Muscle layer of duodenum (tissue), 2 donors: Measurements from ENCODE around the gene PRDM16.
"Not testable (repeated sequence)": the region's sequence is repeated elsewhere in the genome, so short reads cannot be mapped to it uniquely, and the experiment has no call there.

Experiments used
- H3K27ac ChIP-seq: one replicate; pipeline ENCODE4 v1.7.0; 2013; ENCODE audit warnings: mild to moderate bottlenecking, low read length
- H3K27me3 ChIP-seq: one replicate; pipeline ENCODE4 v1.7.0; 2013; ENCODE audit warnings: low read depth, mild to moderate bottlenecking, control low read depth, low read length
- H3K36me3 ChIP-seq, 2 donors: one replicate each; pipeline ENCODE4 v1.7.0; 2013; ENCODE audit warnings: low read length in 2 of 2, control low read depth in 1 of 2, mild to moderate bottlenecking in 1 of 2; ENCODE audit not compliant: insufficient read depth in 2 of 2, control insufficient read depth in 1 of 2
- H3K4me1 ChIP-seq, 2 donors: one replicate each; pipeline ENCODE4 v1.7.0; 2013; ENCODE audit warnings: low read length in 2 of 2, mild to moderate bottlenecking in 2 of 2, control low read depth in 1 of 2, moderate library complexity in 1 of 2; ENCODE audit not compliant: insufficient read depth in 2 of 2, control insufficient read depth in 1 of 2
- H3K4me3 ChIP-seq, 2 donors: one replicate each; pipeline ENCODE4 v1.7.0; 2013; ENCODE audit warnings: low read length in 2 of 2, low read depth in 1 of 2, mild to moderate bottlenecking in 1 of 2
- H3K9me3 ChIP-seq, 2 donors: one replicate each; pipeline ENCODE4 v1.7.0; 2013; ENCODE audit warnings: low read length in 2 of 2, control low read depth in 1 of 2, mild to moderate bottlenecking in 1 of 2; ENCODE audit not compliant: control insufficient read depth in 1 of 2
- donor health status: healthy.

PRDM16 gene

DNA sequence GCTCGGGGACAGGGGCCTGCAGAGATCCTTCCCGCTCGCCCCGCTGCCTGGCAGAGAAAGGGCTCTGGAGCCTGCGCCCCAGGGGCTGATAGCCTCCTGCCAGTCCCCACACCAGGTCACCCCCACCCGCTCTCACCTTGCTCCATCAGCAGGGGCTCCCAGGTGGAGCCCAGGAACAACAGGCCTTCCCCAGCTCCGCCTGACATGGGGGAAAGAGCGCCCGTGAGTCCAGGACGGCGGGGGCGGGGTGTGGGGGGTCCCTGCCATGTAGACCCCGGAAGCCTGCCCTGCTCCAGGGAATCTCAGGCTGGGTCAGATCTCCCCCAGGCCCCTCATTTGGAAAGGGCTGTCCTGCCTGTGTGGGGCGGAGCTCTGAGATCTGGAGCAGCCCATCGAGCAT is 166.5 kb downstream of the PRDM16 start:
- peaks cover 0 to 5% of the 10 kb centered on the region in 2 donors for H3K4me1 ChIP-seq
- H3K36me3 ChIP-seq: no peaks in the 10 kb centered on the region
- peaks cover 0 to 8% of the 10 kb centered on the region in 2 donors for H3K9me3 ChIP-seq
- no peaks in the 10 kb centered on the region for H3K27me3 ChIP-seq
- H3K27ac ChIP-seq: no peak overlapping the region
- H3K4me3 ChIP-seq: no peak overlapping the region

DNA sequence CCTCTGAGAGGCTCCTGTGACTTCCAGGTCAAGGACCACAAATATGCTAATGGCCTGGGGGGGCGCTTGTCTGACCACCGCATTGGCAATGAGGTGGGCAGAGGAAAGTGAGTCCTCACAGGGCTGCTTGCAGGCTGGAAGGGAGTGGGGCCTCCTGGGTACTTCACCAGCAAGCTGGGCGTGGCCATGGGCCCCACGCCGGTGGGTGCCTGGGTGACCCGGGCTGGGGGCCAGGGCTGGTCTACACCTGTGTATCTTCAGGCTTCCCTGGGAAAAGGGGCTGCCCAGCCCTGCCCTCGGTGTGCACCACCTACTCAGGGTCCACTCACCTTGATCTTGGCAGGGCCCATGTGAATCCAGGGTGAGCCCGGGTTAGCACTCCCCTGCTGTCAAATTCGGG is 167.4 kb downstream of the PRDM16 start:
- H3K9me3 ChIP-seq: peaks cover 0 to 8% of the 10 kb centered on the region in 2 donors
- H3K36me3 ChIP-seq: no peaks in the 10 kb centered on the region
- H3K4me1 ChIP-seq: peaks cover 0 to 9% of the 10 kb centered on the region in 2 donors
- no peak overlapping the region for H3K27ac ChIP-seq
- H3K27me3 ChIP-seq: no peaks in the 10 kb centered on the region
- H3K4me3 ChIP-seq: no peak overlapping the region

DNA sequence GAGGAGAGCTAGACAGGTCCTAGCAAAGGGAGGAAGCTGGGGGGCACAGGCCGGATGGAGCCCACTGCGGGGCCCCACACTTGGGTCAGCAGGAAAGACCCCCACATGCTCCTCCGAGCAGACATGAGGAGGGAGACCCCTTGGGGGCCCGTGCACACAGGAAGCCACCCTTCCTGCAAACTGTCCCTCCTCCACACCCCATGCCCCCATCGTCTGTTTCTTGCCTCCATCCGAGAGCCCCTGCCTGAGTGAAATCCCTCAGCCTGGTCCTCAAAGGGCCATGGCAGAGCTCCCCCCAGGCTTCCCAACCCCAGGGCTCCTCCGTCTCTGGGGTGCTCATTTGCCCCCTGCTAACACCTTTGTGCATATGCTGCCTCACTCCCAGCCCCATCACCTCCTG is 168.0 kb downstream of the PRDM16 start:
- Histone ChIP-seq H3K4me1 (peaks cover 0 to 9% of the 10 kb centered on the region in 2 donors), H3K27me3 (no peaks in the 10 kb centered on the region), H3K27ac (no peak overlapping the region)

DNA sequence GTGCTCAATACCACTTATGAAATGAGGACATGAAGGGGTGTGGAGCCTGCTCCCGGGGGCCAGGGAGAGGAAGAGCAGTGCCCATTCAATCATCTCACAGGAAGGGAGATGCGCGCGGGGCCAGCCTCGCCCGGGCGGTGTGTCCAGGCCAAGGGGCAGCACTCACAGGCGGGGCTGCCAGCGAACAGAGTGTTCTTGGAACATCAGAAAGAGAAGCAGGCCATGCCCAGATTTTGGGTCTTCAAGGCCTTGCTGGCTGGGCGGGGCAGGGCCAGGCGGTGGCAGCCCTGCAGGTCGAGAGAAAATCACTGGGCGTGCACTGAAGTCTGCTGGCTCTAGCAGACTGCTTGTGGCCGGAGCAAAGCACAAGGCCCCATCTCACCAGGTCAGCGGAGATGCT is 168.6 kb downstream of the PRDM16 start:
- no peak overlapping the region for H3K27ac ChIP-seq

More for the DNA sequence above, 168.0 kb downstream of the PRDM16 start:
- no peaks in the 10 kb centered on the region for H3K36me3 ChIP-seq
- peaks cover 0 to 8% of the 10 kb centered on the region in 2 donors for H3K9me3 ChIP-seq
- no peak overlapping the region for H3K4me3 ChIP-seq

DNA sequence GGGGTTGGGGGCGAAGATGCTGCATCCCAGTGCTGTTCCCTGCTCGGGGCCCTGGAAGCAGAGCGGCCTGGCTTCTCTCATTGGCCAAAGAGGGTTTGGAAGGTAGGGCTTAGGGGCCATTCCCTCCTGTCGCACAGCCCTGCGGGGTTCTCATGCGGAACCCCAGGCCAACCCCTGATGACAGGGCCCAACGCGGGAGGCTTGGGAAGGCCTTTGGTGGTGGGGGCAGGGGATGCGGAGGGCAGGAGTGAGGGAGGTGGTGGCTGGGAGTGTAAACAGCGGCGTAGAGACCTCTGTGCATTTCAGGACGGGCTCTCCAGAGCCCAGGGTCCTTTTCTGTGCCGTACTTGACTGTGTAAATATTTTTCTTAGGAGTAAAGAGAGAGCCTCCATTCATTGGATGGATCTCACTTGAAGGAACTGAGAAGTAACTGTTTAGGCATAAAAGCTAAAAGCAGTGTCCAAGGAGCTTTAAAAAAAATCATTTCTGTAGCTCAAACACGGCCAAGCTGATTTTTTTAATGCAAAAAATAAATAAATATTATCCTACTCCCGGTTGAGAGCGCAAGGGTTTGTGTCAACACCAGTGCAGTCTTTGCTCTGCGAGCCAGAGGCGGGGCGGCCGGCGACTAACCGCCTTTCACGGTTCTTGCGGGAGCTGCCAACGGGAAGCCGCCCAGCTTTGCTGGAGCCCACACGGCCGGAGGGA is 169.1 kb downstream of the PRDM16 start:
- Histone ChIP-seq H3K36me3 (no peaks in the 10 kb centered on the region), H3K4me1 (peaks cover 0 to 9% of the 10 kb centered on the region in 2 donors), H3K4me3 (no peak overlapping the region), H3K27me3 (no peaks in the 10 kb centered on the region), H3K9me3 (peaks cover 0 to 8% of the 10 kb centered on the region in 2 donors), H3K27ac (no peak overlapping the region)

More for the DNA sequence above, 168.6 kb downstream of the PRDM16 start:
- Histone ChIP-seq H3K4me1 (peaks cover 0 to 9% of the 10 kb centered on the region in 2 donors), H3K9me3 (peaks cover 0 to 8% of the 10 kb centered on the region in 2 donors), H3K36me3 (no peaks in the 10 kb centered on the region), H3K27me3 (no peaks in the 10 kb centered on the region), H3K4me3 (no peak overlapping the region)

DNA sequence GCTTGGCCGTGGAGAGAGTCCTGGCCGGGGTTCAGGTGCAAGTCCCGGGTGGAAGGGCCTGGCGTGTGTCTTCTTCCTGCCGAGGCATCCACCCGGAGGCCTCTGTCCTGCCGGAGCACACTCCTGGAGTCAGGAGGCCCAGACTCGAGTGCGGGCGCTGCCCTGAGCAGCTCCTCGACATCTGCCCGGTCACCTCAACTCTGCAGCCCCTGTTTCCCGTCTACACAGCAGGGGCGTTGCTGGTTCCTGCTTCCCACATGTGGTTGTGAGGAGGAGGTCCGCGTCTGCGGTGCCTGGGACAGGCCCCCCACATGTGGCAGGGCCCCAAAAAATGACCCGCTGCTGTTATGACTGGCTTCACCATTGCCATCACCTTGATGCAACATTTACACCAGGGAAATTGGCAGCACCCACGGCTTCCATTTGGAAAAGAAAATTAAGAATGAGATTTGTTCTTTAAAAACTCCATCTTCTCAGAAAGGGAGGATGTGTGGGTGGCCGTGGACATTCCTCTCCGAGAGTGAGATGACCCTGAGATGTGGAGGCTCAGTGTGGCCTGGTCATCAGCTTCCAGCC is 169.8 kb downstream of the PRDM16 start:
- H3K27ac ChIP-seq: no peak overlapping the region
- no peaks in the 10 kb centered on the region for H3K36me3 ChIP-seq
- H3K9me3 ChIP-seq: peaks cover 0 to 8% of the 10 kb centered on the region in 2 donors
- no peaks in the 10 kb centered on the region for H3K27me3 ChIP-seq
- peaks cover 0 to 9% of the 10 kb centered on the region in 2 donors for H3K4me1 ChIP-seq
- H3K4me3 ChIP-seq: no peak overlapping the region

DNA sequence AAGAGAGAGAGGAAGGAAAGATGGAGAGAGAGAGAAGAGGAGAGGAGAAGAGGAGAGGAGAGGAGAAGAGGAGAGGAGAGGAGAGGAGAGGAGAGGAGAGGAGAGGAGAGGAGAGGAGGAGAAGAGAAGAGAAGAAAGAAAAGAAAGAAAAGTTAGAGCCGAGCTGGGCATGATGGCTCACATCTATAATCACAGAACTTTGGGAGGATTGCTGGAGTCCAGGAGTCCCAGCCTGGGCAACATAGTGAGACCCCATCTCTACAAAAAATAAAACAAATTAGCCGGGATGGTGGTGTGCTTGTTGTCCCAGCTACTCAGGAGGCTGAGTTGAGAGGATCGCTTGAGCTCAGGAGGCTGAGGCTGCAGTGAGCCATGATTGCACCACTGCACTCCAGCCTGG is 171.0 kb downstream of the PRDM16 start:
- H3K4me3 ChIP-seq, H3K27ac ChIP-seq, H3K27me3 ChIP-seq, H3K9me3 ChIP-seq, H3K36me3 ChIP-seq, H3K4me1 ChIP-seq: not testable (repeated sequence)

DNA sequence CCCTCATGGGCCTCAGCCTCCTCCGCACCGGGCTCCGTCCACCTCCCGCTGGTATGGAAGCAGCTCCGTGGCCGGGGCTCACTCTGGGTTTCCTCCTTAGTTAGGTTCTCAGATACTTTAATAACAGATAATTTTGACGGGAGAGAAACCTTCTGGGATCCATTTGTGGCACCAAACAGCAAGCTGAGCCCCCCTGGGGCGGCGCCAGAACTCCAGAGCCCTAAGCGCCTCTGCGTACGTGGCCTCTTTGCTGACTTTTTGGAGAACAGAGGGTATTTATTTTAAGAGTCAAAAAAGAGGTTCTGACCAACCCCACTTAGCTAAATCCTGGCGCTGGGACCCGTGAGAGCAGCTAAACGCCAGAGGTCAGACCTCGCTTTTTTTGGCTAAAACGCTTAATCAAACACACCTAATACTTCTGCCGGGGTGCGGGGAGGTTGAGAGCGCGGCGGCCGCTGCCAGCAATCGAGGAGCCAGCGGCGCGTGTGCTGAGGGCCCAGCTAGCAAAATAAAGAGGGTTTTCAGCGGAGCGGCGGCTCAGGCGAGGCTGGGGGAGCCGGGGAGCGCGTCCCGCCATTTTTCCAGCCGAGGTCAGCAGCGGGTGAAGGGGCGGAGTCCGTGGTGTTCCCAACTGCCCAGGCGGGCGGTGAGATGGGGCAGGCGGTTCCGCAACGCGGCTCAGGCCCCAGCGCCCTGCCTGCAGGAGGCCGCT is 171.7 kb downstream of the PRDM16 start:
- Histone ChIP-seq H3K9me3 (peaks cover 0 to 8% of the 10 kb centered on the region in 2 donors), H3K27me3 (no peaks in the 10 kb centered on the region), H3K4me1 (peaks cover 0 to 9% of the 10 kb centered on the region in 2 donors), H3K4me3 (no peak overlapping the region), H3K27ac (no peak overlapping the region), H3K36me3 (no peaks in the 10 kb centered on the region)

DNA sequence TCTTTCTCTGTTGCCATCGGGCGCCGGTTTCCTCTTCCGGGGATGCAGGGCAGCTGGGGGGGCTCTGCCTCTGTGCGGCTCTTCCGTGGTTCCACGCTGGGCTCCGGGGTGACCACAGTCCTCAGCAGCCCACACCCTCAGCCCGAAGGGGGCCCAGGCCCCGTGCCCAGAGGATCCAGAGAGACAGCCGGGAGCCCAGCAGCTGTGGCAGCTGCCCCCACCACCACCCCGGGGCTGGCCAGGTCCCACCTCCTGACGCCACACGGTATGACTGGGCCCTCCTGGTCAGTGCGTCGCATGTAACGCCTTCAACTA is 172.2 kb downstream of the PRDM16 start:
- H3K36me3 ChIP-seq: no peaks in the 10 kb centered on the region
- no peak overlapping the region for H3K27ac ChIP-seq
- peaks cover 0 to 9% of the 10 kb centered on the region in 2 donors for H3K4me1 ChIP-seq
- H3K4me3 ChIP-seq: no peak overlapping the region
- H3K27me3 ChIP-seq: no peaks in the 10 kb centered on the region
- peaks cover 0 to 8% of the 10 kb centered on the region in 2 donors for H3K9me3 ChIP-seq

DNA sequence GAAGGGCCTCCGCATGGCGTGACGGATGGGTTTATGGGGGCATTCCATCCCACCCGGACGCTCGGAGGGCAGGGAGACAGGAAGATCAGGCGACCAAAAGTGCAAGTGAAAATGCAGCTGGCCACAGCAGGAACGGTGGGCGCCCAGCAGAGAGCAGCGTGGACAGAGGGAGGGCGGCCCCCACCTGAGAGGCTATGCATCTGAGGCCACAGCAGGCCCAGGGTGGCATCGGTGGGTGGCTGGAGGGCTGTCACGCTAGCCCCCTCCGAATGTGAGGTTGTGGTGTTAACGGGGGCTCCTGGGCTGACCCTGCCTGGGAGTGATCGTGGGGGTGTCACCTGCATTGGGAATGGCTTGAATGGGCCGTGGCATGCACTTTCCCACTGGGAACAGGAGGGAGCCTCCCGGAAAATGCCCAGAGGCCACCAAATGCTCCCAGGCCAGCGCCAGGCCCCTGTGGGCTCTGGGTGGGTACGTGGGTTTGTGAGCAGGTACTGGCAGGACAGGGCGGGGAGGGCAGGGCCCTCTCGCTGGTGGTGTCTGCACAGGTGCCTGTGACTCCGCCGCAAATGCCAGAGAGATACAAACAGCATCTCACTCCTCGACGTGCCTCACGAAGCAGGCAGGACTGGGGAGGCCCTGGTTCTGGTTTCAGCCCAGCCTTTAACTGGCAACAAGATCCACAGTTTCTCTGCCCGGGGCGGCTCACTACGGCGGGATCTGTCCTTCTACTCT is 172.8 kb downstream of the PRDM16 start:
- H3K9me3 ChIP-seq: peaks cover 0 to 8% of the 10 kb centered on the region in 2 donors
- H3K27ac ChIP-seq: no peak overlapping the region
- no peaks in the 10 kb centered on the region for H3K27me3 ChIP-seq
- H3K4me3 ChIP-seq: no peak overlapping the region
- H3K36me3 ChIP-seq: no peaks in the 10 kb centered on the region
- peaks cover 0 to 9% of the 10 kb centered on the region in 2 donors for H3K4me1 ChIP-seq
